SU-DHL-6 (cell line): ENCODE results near the gene CLDN4.
"Not testable (repeated sequence)": the region's sequence is repeated elsewhere in the genome, so short reads cannot be mapped to it uniquely, and the experiment has no call there.

ENCODE experiments used
- H2AFZ ChIP-seq: fragments of 200-600 bp; sonication (generic); 2 replicates; pipeline ENCODE4 v1.6.1; 2014; ENCODE audit warnings: low read depth, mild to moderate bottlenecking, moderate library complexity, mixed read lengths, antibody characterized with exemption, low read length; ENCODE audit not compliant: severe bottlenecking
- H3F3A ChIP-seq: fragments of 200-600 bp; shearing (Covaris generic); 2 replicates; pipeline ENCODE4 v1.6.0; 2016; ENCODE audit warnings: antibody characterized with exemption, mild to moderate bottlenecking; ENCODE audit not compliant: insufficient read depth
- H3K27ac ChIP-seq: fragments of 200-600 bp; sonication (generic); 2 replicates; pipeline ENCODE4 v1.5.1; 2016; ENCODE audit warnings: low read depth, mild to moderate bottlenecking, low read length, moderate library complexity, mixed read lengths
- H3K27me3 ChIP-seq: fragments of 200-600 bp; sonication (generic), shearing (Covaris generic); 2 replicates; pipeline ENCODE4 v1.6.0; 2014; ENCODE audit warnings: mild to moderate bottlenecking, low read length
- H3K36me3 ChIP-seq: fragments of 200-600 bp; sonication (generic); 2 replicates; pipeline ENCODE4 v1.6.1; 2014; ENCODE audit warnings: mild to moderate bottlenecking, low read length, mixed read lengths
- H3K4me2 ChIP-seq: fragments of 300-600, 200-600 bp; shearing (Covaris generic), sonication (generic); 2 replicates; pipeline ENCODE4 v1.6.0; 2014; ENCODE audit warnings: low read length, low read depth, mild to moderate bottlenecking; ENCODE audit not compliant: poor library complexity, severe bottlenecking
- H3K4me3 ChIP-seq: fragments of 200-600 bp; sonication (generic); 2 replicates; pipeline ENCODE4 v1.5.1; 2014; ENCODE audit warnings: antibody characterized with exemption, low read length, mild to moderate bottlenecking, mixed read lengths; ENCODE audit not compliant: insufficient read depth, poor library complexity, severe bottlenecking
- H3K79me2 ChIP-seq: fragments of 200-600 bp; sonication (generic); 2 replicates; pipeline ENCODE4 v1.6.1; 2014; ENCODE audit warnings: mild to moderate bottlenecking, low read length, moderate library complexity; ENCODE audit not compliant: insufficient read depth
- H3K9ac ChIP-seq: fragments of 200-600 bp; sonication (generic); 2 replicates; pipeline ENCODE4 v1.7.0; 2014; ENCODE audit warnings: mild to moderate bottlenecking, low read length
- H3K9me2 ChIP-seq: fragments of 200-600 bp; sonication (generic); replicated peaks from 2 replicates; pipeline ENCODE4 v1.6.1; 2014; ENCODE audit warnings: low read length; ENCODE audit not compliant: insufficient read depth
- H3K9me3 ChIP-seq: fragments of 200-600 bp; sonication (generic); 2 replicates; pipeline ENCODE4 v1.6.1; 2014; ENCODE audit warnings: low read length, mixed read lengths; ENCODE audit not compliant: insufficient read depth
- H4K20me1 ChIP-seq: fragments of 200-600 bp; sonication (generic); 2 replicates; pipeline ENCODE4 v1.6.1; 2014; ENCODE audit warnings: low read depth, mild to moderate bottlenecking, antibody characterized with exemption, low read length, moderate library complexity, mixed read lengths
- EZH2phosphoT487 ChIP-seq: fragments of 200-600 bp; sonication (generic), shearing (Covaris generic); conservative IDR thresholded peaks from 2 replicates; pipeline ENCODE4 v1.6.1; 2018; ENCODE audit warnings: mild to moderate bottlenecking, antibody characterized with exemption, low read length, moderate library complexity, mixed read lengths
- TF ChIP-seq, protein P1 (sequence below): fragments of 200-600 bp; sonication (generic); IDR thresholded peaks from one replicate; pipeline ENCODE4 v1.5.1; 2017; ENCODE audit warnings: antibody characterized with exemption, mild to moderate bottlenecking, low read length, moderate library complexity; ENCODE audit not compliant: insufficient read depth, poor library complexity, severe bottlenecking

CLDN4 gene

DNA sequence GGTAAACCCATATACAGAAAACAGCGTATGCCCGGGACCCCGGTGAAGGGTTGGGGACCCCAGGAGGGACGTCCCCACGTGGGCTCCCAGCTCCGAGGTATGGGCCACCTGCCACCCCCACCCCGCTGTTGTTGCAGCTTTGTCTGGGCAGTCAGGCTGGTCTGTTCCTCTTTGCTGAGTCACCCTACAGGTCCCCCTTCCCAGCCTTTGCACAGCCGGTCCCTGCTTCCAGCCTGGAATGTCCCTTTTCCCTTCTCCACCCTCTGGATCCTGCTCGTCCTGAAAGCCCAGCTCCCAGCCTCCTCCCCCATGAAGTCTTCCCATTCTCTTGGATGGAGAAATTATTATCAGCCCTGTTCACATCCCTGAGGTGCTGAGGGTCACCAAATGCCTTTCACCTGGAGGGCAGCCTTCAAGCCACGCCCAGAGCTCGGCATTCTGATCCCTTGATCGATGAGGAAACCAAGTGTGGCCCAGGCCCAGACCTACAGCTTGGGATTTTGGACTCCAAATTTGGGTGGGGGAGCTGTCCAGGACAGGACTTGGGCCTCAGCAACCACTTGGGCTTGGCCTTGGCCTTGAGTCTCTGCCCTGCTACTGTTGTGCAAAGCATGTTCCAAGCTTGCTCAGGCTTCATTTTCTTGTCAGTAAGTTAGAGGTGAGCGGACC lies 2.6 kb downstream of the CLDN4 start:
- Histone ChIP-seq H4K20me1 (no peaks in the 10 kb centered on the region), H3K79me2 (no peaks in the 10 kb centered on the region), H3K9ac (no peak overlapping the region), H3K4me3 (no peak overlapping the region), H3K27me3 (no peaks in the 10 kb centered on the region), H3K27ac (no peak overlapping the region), H2AFZ (no peak overlapping the region), H3F3A (no peaks in the 10 kb centered on the region), H3K36me3 (no peaks in the 10 kb centered on the region), H3K9me3 (no peaks in the 10 kb centered on the region), H3K4me2 (no peak overlapping the region), H3K9me2 (no peaks in the 10 kb centered on the region)
- TF ChIP-seq, protein P1, sequence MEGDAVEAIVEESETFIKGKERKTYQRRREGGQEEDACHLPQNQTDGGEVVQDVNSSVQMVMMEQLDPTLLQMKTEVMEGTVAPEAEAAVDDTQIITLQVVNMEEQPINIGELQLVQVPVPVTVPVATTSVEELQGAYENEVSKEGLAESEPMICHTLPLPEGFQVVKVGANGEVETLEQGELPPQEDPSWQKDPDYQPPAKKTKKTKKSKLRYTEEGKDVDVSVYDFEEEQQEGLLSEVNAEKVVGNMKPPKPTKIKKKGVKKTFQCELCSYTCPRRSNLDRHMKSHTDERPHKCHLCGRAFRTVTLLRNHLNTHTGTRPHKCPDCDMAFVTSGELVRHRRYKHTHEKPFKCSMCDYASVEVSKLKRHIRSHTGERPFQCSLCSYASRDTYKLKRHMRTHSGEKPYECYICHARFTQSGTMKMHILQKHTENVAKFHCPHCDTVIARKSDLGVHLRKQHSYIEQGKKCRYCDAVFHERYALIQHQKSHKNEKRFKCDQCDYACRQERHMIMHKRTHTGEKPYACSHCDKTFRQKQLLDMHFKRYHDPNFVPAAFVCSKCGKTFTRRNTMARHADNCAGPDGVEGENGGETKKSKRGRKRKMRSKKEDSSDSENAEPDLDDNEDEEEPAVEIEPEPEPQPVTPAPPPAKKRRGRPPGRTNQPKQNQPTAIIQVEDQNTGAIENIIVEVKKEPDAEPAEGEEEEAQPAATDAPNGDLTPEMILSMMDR: no peak
- TF ChIP-seq EZH2phosphoT487: no peak

DNA sequence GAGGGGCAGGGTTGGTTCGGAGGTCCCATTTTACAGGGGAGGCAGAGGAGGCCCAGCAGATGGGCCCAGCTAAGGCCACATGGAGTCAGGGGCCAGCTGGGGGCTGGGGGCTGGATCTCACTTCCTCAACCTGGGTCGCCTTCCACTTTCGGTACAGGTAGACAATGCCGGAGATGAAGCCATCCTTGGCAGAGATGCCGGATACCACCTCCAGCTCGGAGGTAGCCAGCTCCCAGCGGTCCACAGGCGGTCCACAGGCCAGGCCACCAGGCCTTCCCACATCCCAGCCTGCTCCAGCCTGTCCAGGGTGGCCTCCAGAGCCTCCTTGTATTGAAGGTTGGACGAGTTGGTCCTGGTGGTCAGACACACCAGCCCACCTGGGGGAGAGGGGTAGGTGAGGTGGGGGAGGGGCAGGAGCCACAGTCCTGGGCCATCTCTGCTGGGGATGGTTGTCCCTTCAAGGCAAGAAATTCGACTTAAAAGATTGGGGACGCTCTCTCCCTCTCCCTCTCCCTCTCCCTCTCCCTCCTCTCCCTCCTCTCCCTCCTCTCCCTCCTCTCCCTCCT lies 3.9 kb downstream of the CLDN4 start:
- no peak overlapping the region for H3K4me2 ChIP-seq
- H3K9ac ChIP-seq: no peak overlapping the region
- no peak overlapping the region for H3K27ac ChIP-seq
- H3K9me2 ChIP-seq: no peaks in the 10 kb centered on the region
- H3F3A ChIP-seq: no peaks in the 10 kb centered on the region
- no peaks in the 10 kb centered on the region for H4K20me1 ChIP-seq
- no peaks in the 10 kb centered on the region for H3K79me2 ChIP-seq
- TF ChIP-seq, protein P1: no peak
- no peak for TF ChIP-seq EZH2phosphoT487
- H3K4me3 ChIP-seq: no peak overlapping the region
- H2AFZ ChIP-seq: no peak overlapping the region
- H3K9me3 ChIP-seq: no peaks in the 10 kb centered on the region
- no peaks in the 10 kb centered on the region for H3K36me3 ChIP-seq
- no peaks in the 10 kb centered on the region for H3K27me3 ChIP-seq

DNA sequence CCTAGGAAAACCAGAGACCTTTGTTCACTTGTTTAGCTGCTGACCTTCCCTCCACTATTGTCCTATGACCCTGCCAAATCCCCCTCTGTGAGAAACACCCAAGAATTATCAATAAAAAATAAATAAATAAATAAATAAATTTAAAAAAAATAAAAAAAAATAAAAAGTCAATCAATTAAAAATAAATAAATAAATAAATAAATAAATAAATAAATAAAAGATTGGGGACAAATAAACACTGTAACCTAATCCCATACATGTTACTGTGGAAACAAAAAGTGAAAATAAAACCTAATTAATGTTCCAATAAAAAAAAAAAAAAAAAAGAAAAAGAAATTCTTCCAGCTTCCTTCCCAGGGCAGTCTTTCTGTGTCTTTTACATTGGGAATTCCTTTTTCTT lies 6.4 kb downstream of the CLDN4 start:
- not testable (repeated sequence) for H3K9me3 ChIP-seq, H3K27ac ChIP-seq, H3K27me3 ChIP-seq, H4K20me1 ChIP-seq, H3K79me2 ChIP-seq, H3K9me2 ChIP-seq, H2AFZ ChIP-seq, H3K36me3 ChIP-seq, H3K9ac ChIP-seq, H3F3A ChIP-seq, H3K4me3 ChIP-seq, H3K4me2 ChIP-seq

DNA sequence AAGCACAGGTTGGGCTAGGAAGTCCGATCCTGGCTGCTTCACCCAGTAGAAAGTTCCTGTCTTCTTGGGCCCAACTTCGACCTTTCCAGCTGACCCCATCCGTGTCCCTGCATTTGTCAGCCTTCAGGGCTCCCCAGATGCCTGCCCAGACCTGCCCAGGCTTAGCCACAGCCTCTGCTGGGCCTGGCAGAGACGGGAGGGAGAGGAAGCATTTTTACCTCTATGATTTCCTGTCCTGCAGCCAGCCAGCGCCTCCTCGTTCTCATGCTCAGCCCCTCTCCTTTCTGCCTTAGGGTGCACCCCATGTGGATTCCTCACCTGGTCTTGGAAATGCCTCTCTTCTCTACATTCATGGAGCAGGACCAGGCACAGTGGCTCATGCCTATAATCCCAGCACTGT lies 7.8 kb downstream of the CLDN4 start:
- H3K27ac ChIP-seq: no peak overlapping the region

More for the DNA sequence above, 7.8 kb downstream of the CLDN4 start:
- no peak overlapping the region for H3K9ac ChIP-seq
- no peaks in the 10 kb centered on the region for H3F3A ChIP-seq
- H3K9me2 ChIP-seq: no peaks in the 10 kb centered on the region
- H2AFZ ChIP-seq: no peak overlapping the region
- H3K27me3 ChIP-seq: no peaks in the 10 kb centered on the region
- H4K20me1 ChIP-seq: no peaks in the 10 kb centered on the region
- H3K9me3 ChIP-seq: no peaks in the 10 kb centered on the region
- no peak overlapping the region for H3K4me3 ChIP-seq
- no peak for TF ChIP-seq EZH2phosphoT487
- no peaks in the 10 kb centered on the region for H3K79me2 ChIP-seq
- no peak overlapping the region for H3K4me2 ChIP-seq
- H3K36me3 ChIP-seq: no peaks in the 10 kb centered on the region
